Neural cell (in vitro differentiated cells): ENCODE measurements around the gene FXR1. TPM values are rescaled to one million over a fixed set of nuclear protein-coding genes. Genes with fewer than 3 reads are reported as not detected.

Source experiments
- H2AFZ ChIP-seq: fragments of 200-600, 300-800 bp; sonication (generic), shearing (Covaris generic); 2 replicates; pipeline ENCODE4 v1.6.0; 2014; ENCODE audit warnings: low read depth, mild to moderate bottlenecking, antibody characterized with exemption, low read length, moderate library complexity
- H3F3A ChIP-seq: fragments of 200-600 bp; shearing (Covaris generic); 2 replicates; pipeline ENCODE4 v1.6.1; 2016; ENCODE audit warnings: mild to moderate bottlenecking, moderate library complexity, mixed read lengths, antibody characterized with exemption, low read length; ENCODE audit not compliant: insufficient read depth, poor library complexity, severe bottlenecking
- H3K27ac ChIP-seq: fragments of 200-600, 300-800 bp; sonication (generic), shearing (Covaris generic); 2 replicates; pipeline ENCODE4 v1.5.1; 2014; ENCODE audit warnings: mild to moderate bottlenecking, low read length, moderate library complexity
- H3K27me3 ChIP-seq: fragments of 300-800, 200-600 bp; sonication (generic), shearing (Covaris generic); 2 replicates; pipeline ENCODE4 v1.6.0; 2014; ENCODE audit warnings: mild to moderate bottlenecking, low read depth, low read length, moderate library complexity; ENCODE audit not compliant: insufficient read depth
- H3K36me3 ChIP-seq: fragments of 300-800, 200-600 bp; sonication (generic), shearing (Covaris generic); 2 replicates; pipeline ENCODE4 v1.5.1; 2014; ENCODE audit warnings: mild to moderate bottlenecking, antibody characterized with exemption, low read length, moderate library complexity; ENCODE audit not compliant: insufficient read depth
- H3K4me2 ChIP-seq: fragments of 300-800, 200-600 bp; sonication (generic), shearing (Covaris generic); 2 replicates; pipeline ENCODE4 v1.6.0; 2014; ENCODE audit warnings: mild to moderate bottlenecking, low read length
- H3K4me3 ChIP-seq: fragments of 300-800, 200-600 bp; sonication (generic), shearing (Covaris generic); 2 replicates; pipeline ENCODE4 v1.5.1; 2014; ENCODE audit warnings: mild to moderate bottlenecking, low read length, moderate library complexity
- H3K79me2 ChIP-seq: fragments of 200-600 bp; shearing (Covaris generic); replicated peaks from 2 replicates; pipeline ENCODE4 v1.6.0; 2014; ENCODE audit warnings: mild to moderate bottlenecking, low read length, moderate library complexity; ENCODE audit not compliant: insufficient read depth
- H3K9ac ChIP-seq: fragments of 300-800, 200-600 bp; sonication (generic), shearing (Covaris generic); 2 replicates; pipeline ENCODE4 v1.6.1; 2016; ENCODE audit warnings: mild to moderate bottlenecking, low read length, mixed read lengths
- H3K9me2 ChIP-seq: fragments of 200-600 bp; shearing (Covaris generic); 2 replicates; pipeline ENCODE4 v1.6.1; 2016; ENCODE audit warnings: mild to moderate bottlenecking, low read length, mixed read lengths; ENCODE audit not compliant: insufficient read depth
- H3K9me3 ChIP-seq: fragments of 200-600, 300-800 bp; sonication (generic), shearing (Covaris generic); 2 replicates; pipeline ENCODE4 v1.6.1; 2016; ENCODE audit warnings: mild to moderate bottlenecking, mixed run types, low read length, moderate library complexity, mixed read lengths
- H4K20me1 ChIP-seq: fragments of 200-600 bp; shearing (Covaris generic); 2 replicates; pipeline ENCODE4 v1.6.1; 2016; ENCODE audit warnings: mild to moderate bottlenecking, mixed run types; ENCODE audit not compliant: insufficient read depth
- CTCF ChIP-seq: fragments of 450-650 bp; IDR thresholded peaks from 2 replicates; pipeline ENCODE4 v1.5.1; 2014; ENCODE audit warnings: antibody characterized with exemption, mild to moderate bottlenecking, moderate library complexity; ENCODE audit not compliant: poor library complexity, severe bottlenecking
- EP300 ChIP-seq: fragments of 450-650 bp; conservative IDR thresholded peaks from 2 replicates; pipeline ENCODE4 v1.6.1; 2014; ENCODE audit warnings: antibody characterized with exemption, mild to moderate bottlenecking, moderate library complexity; ENCODE audit not compliant: poor library complexity, severe bottlenecking
- EZH2 ChIP-seq: fragments of 200-600, 300-800 bp; shearing (Covaris generic), sonication (generic); IDR thresholded peaks from 2 replicates; pipeline ENCODE4 v1.6.1; 2014; ENCODE audit warnings: antibody characterized with exemption, low read length, borderline replicate concordance, mild to moderate bottlenecking; ENCODE audit not compliant: insufficient read depth, poor library complexity, severe bottlenecking
- MXI1 ChIP-seq: fragments of 450-650 bp; conservative IDR thresholded peaks from 2 replicates; pipeline ENCODE4 v1.6.1; 2014; ENCODE audit warnings: antibody characterized with exemption, mild to moderate bottlenecking; ENCODE audit not compliant: poor library complexity, severe bottlenecking
- POLR2AphosphoS5 ChIP-seq: IDR thresholded peaks from 2 replicates; pipeline ENCODE4 v1.6.1; 2012
- RAD21 ChIP-seq: fragments of 450-650 bp; conservative IDR thresholded peaks from 2 replicates; pipeline ENCODE4 v1.6.1; 2014; ENCODE audit warnings: antibody characterized with exemption, mild to moderate bottlenecking, moderate library complexity
- REST ChIP-seq: IDR thresholded peaks from 2 replicates; pipeline ENCODE4 v1.6.1; 2012; ENCODE audit warnings: borderline replicate concordance
- SMC3 ChIP-seq: fragments of 450-650 bp; conservative IDR thresholded peaks from 2 replicates; pipeline ENCODE4 v1.6.1; 2014; ENCODE audit warnings: antibody characterized with exemption, mild to moderate bottlenecking, moderate library complexity; ENCODE audit not compliant: poor library complexity
- TAF1 ChIP-seq: IDR thresholded peaks from 2 replicates; pipeline ENCODE4 v1.6.1; 2012; ENCODE audit warnings: low read depth
- polyA plus RNA-seq: library from polyadenylated mRNA; depleted of rRNA; stranded (reverse); fragments of >200 nt; gene quantifications from 2 replicates; pipeline ENCODE4 v1.2.3, GENCODE V29; 2014

Gene FXR1
- polyA plus RNA-seq, 1 donor from 2014 or later, result 109 TPM

GRCh38 chr3:180973543-180973942 is 61.1 kb downstream of the FXR1 start:
- H3K27ac ChIP-seq, result no peak overlapping the region
- no peaks in the 10 kb centered on the region for H4K20me1 ChIP-seq
- H3F3A ChIP-seq, result no peaks in the 10 kb centered on the region
- no peaks in the 10 kb centered on the region for H3K27me3 ChIP-seq
- no peak overlapping the region for H3K4me2 ChIP-seq
- no peak overlapping the region for H2AFZ ChIP-seq
- H3K36me3 ChIP-seq, result peaks cover 21% of the 10 kb centered on the region
- H3K4me3 ChIP-seq, result no peak overlapping the region
- no peaks in the 10 kb centered on the region for H3K9me2 ChIP-seq
- H3K9me3 ChIP-seq, result no peaks in the 10 kb centered on the region
- H3K9ac ChIP-seq, result no peak overlapping the region
- no peak for TF ChIP-seq CTCF
- TF ChIP-seq SMC3, result no peak
- no peak for TF ChIP-seq EZH2
- no peak for TF ChIP-seq POLR2AphosphoS5
- no peak for TF ChIP-seq TAF1
- no peak for TF ChIP-seq RAD21
- TF ChIP-seq EP300, result no peak
- TF ChIP-seq REST, result no peak
- no peak for TF ChIP-seq MXI1
- no peaks in the 10 kb centered on the region for H3K79me2 ChIP-seq

- no peaks in the 10 kb centered on the region for H3K27me3 ChIP-seq
- peaks cover 21% of the 10 kb centered on the region for H3K36me3 ChIP-seq
- H3K4me3 ChIP-seq, result no peak overlapping the region
- H3K27ac ChIP-seq, result no peak overlapping the region
- TF ChIP-seq TAF1 (no peak), SMC3 (no peak), RAD21 (no peak), POLR2AphosphoS5 (no peak), EZH2 (no peak), REST (no peak), EP300 (no peak), CTCF (no peak), MXI1 (no peak)
- no peaks in the 10 kb centered on the region for H3K79me2 ChIP-seq
- H3F3A ChIP-seq, result no peaks in the 10 kb centered on the region
- no peaks in the 10 kb centered on the region for H3K9me3 ChIP-seq
- H3K9me2 ChIP-seq, result no peaks in the 10 kb centered on the region
- H2AFZ ChIP-seq, result no peak overlapping the region
- no peak overlapping the region for H3K4me2 ChIP-seq
- no peaks in the 10 kb centered on the region for H4K20me1 ChIP-seq
- no peak overlapping the region for H3K9ac ChIP-seq
Observed at GRCh38 chr3:180974286-180974685, 61.8 kb downstream of the FXR1 start.
